ENCODE results near the gene FERMT2.

The FERMT2 gene

DNA sequence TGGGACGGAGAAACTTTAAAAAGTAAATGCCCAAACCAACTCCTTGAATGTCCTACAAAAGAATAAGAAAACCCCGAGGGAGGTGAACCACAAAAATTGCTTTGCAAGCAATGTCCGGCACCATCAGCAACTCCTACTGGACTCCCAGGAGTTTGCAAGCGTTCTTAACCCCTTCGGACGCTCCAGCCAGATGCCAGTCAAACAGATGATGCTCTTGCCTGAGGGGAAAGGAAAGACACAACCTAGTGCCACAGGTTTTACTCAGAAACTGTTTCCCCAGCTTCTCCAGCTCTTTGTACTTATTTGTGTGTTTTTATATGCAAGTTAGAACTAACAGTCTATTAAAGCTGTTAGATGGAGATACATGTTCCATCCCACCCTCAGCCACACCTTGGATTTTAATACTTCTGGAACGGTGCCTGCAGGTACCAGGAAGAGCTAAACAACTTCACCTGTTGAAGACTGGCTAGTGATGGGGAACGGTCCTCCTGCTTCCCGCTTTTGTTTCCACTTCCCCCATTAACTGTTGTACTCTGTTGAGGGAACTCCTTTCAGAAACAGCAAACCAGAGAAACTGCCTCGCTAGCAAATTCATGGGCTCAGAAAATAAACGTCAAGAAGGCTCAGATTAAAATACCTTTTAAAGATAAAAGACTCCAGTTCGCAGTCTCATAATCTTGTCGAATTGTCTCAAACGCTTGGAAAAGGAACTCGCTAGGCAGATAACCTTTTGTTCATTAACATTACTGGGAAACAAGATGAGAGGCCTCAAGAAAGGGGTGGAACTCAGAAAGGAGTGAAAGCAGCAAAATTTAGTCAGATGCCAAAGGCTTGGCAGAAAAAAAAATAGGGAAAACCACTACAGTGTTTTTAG lies 1.1 kb upstream of the FERMT2 start:
- Histone ChIP-seq H3K79me2 (peaks cover 6% of the 10 kb centered on the region), H2AFZ (peak overlapping the region; percentile 94), H3K27me3 (ENCODE audit: control insufficient read depth, insufficient read depth, low read length) (no peaks in the 10 kb centered on the region), H3K27ac (peak overlapping the region; percentile 98), H3K4me2 (ENCODE audit: low read length) (peak overlapping the region; percentile 99), H3K9ac (peak overlapping the region; percentile 91), H3K4me1 (peaks cover 11% of the 10 kb centered on the region), H3K4me3 (ENCODE audit: low read depth, low read length) (peak overlapping the region; percentile 98), H3K9me3 (ENCODE audit: control insufficient read depth, low read length) (no peaks in the 10 kb centered on the region), H3K36me3 (ENCODE audit: control insufficient read depth, insufficient read depth, low read length) (no peaks in the 10 kb centered on the region)
- peak; percentile 35 for TF ChIP-seq CTCF (IDR thresholded peaks at IDR 0.05)

DNA sequence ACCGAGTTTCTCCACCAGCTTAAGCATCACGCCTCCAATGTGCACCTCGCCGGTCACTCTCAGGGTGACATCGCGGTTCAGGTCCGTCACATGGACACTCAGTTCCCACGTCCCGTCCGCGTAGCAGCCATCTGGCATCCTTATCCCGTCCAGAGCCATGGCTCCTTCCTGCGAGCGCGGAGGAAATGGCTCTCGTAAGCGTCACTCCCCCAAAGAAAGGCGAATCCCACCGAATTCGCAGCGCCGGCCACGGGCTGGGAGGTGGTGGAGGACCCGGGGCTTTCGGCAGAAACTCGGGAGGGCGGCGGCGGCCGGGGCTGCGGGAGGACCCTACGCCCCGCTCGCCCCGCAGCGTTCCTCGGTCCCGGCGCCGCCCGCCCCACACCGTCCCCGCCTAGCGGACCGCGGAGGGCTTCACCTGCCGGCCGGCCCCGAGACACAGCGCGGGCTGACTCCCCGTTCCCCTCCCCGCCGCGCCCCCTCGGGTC lies 396 bp downstream of the FERMT2 start:
- H3K9ac ChIP-seq, result peak overlapping the region; percentile 58
- peak overlapping the region; percentile 84 for H2AFZ ChIP-seq
- H3K27me3 ChIP-seq (ENCODE audit: control insufficient read depth, insufficient read depth, low read length), result no peaks in the 10 kb centered on the region
- peak overlapping the region; percentile 54 for H3K4me2 ChIP-seq (ENCODE audit: low read length)
- H3K9me3 ChIP-seq (ENCODE audit: control insufficient read depth, low read length), result no peaks in the 10 kb centered on the region
- H3K79me2 ChIP-seq, result peaks cover 19% of the 10 kb centered on the region
- H3K36me3 ChIP-seq (ENCODE audit: control insufficient read depth, insufficient read depth, low read length), result no peaks in the 10 kb centered on the region
- H3K4me1 ChIP-seq, result peaks cover 11% of the 10 kb centered on the region
- peak overlapping the region; percentile 62 for H3K4me3 ChIP-seq (ENCODE audit: low read depth, low read length)
- TF ChIP-seq CTCF (IDR thresholded peaks at IDR 0.05), result no peak
- peak overlapping the region; percentile 93 for H3K27ac ChIP-seq

GRCh38 chr14:52949711-52950409 lies 990 bp downstream of the FERMT2 start:
- H3K4me3 ChIP-seq (ENCODE audit: low read depth, low read length), result peak overlapping the region; percentile 62

GRCh38 chr14:52949249-52949648 lies 1.6 kb downstream of the FERMT2 start:
- Histone ChIP-seq H3K27me3 (ENCODE audit: control insufficient read depth, insufficient read depth, low read length) (no peaks in the 10 kb centered on the region), H2AFZ (peak overlapping the region; percentile 84), H3K4me2 (ENCODE audit: low read length) (peak overlapping the region; percentile 54), H3K4me3 (ENCODE audit: low read depth, low read length) (peak overlapping the region; percentile 62), H3K36me3 (ENCODE audit: control insufficient read depth, insufficient read depth, low read length) (no peaks in the 10 kb centered on the region), H3K27ac (peak overlapping the region; percentile 93), H3K9ac (no peak overlapping the region), H3K4me1 (peaks cover 11% of the 10 kb centered on the region), H3K79me2 (peaks cover 28% of the 10 kb centered on the region), H3K9me3 (ENCODE audit: control insufficient read depth, low read length) (no peaks in the 10 kb centered on the region)
- TF ChIP-seq CTCF (IDR thresholded peaks at IDR 0.05), result no peak

More at GRCh38 chr14:52949711-52950409, 990 bp downstream of the FERMT2 start:
- Histone ChIP-seq H3K4me1 (peaks cover 11% of the 10 kb centered on the region), H3K79me2 (peaks cover 22% of the 10 kb centered on the region), H3K9ac (peak overlapping the region; percentile 58), H3K9me3 (ENCODE audit: control insufficient read depth, low read length) (no peaks in the 10 kb centered on the region), H2AFZ (peak overlapping the region; percentile 84), H3K36me3 (ENCODE audit: control insufficient read depth, insufficient read depth, low read length) (no peaks in the 10 kb centered on the region), H3K27me3 (ENCODE audit: control insufficient read depth, insufficient read depth, low read length) (no peaks in the 10 kb centered on the region), H3K27ac (peak overlapping the region; percentile 93), H3K4me2 (ENCODE audit: low read length) (peak overlapping the region; percentile 54)
- TF ChIP-seq CTCF (IDR thresholded peaks at IDR 0.05), result no peak

All from parathyroid adenoma (tissue), 2 donors.